GM21423 (cell line): Measurements from ENCODE around the gene ITGBL1.

Experiments
- ATAC-seq: cut with Tn5 transposase; IDR thresholded peaks from one replicate; pipeline ENCODE4 v1.9.1; 2021; ENCODE audit warnings: mild to moderate bottlenecking, moderate library complexity; ENCODE audit not compliant: unreplicated experiment

The ITGBL1 gene

DNA sequence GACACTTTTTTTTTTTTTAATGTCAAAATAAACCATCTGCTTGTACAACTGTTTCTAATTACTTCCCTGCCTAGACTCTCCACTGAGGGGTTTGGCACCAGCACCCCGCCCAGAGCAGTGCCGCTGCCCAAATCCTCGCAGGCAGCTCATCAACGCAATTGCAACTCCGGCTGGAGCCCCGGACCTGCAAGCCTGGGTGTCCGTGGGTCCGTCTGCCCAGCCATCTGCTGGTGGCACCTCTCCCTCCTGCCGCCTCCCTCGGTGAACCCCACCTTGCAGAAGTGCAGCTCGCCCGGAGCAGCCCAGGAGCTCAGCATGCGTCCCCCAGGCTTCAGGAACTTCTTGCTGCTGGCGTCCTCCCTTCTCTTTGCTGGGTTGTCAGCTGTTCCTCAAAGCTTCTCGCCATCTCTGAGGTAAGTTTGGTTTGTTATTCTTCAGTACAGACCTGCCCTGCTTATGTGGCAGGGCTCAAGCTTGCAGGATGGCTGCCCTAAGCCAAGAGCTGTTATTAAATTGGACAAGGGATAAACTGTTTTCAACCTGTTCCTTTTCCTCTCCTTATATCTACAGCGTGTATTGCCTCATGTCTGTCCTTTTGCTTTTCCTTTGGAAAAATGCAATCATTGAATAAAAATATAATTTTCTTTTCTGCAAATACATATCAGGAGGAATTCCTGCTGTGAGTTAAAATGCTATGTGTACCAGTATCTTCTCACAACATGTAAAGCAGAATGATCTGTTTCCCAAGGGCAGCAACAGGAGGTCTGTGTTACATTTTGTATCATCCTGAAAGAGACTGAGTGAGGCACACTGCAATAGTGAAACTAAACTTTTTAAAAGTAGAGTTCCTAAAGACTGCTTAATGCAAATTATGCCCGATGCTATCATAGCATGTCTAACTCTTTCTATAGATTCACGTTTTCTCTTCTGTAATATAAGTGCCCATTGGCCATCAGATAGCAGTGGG, at the start of gene ITGBL1:
Gene ITGBL1, plus strand, starts transcription at position 157 of the 967 bp plus-strand sequence. Its CDS starts 159 bp downstream, at position 316.
- peak; percentile 69 for ATAC-seq

DNA sequence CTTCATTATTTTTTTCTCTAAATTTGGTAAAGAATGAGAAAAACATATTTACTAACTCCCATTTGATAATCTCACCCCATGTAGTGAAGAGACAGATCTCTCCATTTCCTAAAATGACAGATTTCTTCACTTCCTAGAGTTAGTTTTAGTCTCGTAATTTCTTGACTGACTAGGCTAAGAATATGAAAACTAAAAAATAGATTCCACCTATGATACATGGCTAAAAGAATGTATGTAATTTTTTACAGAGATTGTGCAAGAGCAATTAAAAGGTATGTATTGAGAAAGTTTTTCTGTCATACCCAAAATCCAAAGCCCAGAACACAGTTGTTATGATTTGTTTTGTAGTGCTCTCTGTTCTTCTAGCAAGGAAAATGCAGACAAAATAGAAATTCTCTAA, 45.7 kb upstream of the ITGBL1 start:
- no peak for ATAC-seq

GRCh38 chr13:101408154-101408553, 44.3 kb upstream of the ITGBL1 start:
- ATAC-seq, result no peak

DNA sequence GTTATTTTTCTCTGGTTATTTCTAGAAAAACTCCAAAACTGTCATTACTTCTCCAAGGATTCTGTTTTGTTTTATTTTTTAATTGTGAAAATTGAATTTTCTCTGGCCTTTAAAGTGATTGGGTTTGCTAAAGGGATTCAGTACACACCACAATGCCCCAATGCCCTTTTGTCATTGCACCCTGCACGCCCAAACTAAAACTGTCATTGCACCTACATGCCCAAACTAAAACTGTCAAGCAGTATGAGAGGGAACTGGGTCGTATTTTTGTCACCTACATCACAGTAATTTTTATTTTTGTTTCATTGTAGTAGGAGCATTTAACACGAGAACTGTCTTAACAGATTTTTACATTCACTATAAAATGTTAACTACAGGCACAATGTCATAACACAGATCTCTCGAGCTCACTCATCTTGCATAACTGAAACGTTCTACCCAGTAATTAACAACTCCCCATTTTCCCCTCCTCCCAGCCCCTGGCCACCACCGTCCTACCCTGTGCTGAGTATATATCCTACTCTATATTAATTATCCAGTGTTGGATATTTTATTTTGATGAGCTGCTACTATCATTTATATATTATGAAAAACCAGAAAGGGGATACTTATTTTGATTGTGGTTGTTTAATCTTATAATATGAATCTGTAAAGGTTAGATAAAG, 43.4 kb upstream of the ITGBL1 start:
- no peak for ATAC-seq

DNA sequence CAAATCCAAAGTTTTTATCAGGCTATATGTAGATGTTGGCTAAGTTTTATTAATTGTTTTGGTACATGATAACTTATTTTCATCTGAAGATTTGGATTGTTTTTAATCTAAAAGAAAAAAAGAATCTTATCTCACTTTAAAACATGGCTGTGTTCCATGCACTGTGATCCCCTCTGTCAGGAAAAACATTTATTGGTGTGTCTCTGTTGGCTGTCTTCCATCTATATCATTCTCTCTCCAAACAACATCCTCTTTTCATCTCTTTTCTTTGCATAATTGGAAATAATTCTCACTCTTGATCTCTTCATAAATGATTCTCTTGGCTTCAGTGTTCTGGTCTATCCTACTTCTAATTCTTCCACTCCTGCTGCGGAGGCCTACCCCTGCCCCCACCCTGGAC, 40.4 kb upstream of the ITGBL1 start:
- ATAC-seq, result no peak

- ATAC-seq, result no peak
Observed at GRCh38 chr13:101415358-101416174, 36.9 kb upstream of the ITGBL1 start.

DNA sequence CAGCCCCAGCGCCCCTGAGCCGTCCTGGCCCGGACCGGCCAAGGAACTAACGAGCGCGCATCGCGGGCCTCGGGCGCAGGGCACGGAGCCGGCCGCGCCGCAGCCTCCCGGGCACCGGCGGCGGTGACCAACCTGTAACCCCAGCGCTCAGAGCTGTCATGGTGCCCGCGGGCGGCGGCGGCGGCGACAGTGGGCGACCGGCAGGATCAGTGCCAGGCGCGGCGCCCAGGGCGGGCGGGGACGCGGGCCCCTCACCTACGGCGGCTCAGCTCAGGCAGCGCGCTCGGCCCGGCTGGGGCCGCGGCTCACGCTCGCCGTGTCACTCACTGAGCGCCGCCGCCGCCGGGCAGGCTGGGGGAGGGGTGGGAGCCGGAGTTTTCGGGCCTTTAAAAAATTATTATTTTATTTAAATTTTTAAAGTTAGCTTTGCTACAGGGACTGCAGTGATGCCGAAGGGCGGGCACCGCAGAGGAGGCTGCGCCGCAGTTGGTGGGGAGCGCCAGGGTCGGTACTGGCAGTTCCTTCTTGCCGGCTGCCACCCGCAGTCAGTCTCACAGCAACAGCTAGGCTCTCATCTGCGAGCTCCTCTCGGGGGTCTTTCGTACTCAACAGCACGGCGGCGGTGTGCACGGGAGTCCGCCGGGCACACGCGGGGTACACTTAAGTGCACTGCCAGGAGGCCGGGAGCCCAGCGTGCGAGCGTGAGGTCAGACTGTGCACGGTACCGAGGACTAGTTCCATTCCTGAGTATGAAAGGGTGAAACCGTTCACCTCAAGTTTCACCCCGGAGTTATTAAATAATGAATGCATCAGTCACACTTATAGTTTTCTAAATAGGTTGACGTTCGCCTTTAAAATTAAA, 36.1 kb upstream of the ITGBL1 start, which contains the start of gene NALCN:
Gene NALCN, minus strand, starts transcription at position 328 of the 862 bp plus-strand sequence. CDS start 17,382 bp downstream, outside the sequence.
- ATAC-seq, result no peak

DNA sequence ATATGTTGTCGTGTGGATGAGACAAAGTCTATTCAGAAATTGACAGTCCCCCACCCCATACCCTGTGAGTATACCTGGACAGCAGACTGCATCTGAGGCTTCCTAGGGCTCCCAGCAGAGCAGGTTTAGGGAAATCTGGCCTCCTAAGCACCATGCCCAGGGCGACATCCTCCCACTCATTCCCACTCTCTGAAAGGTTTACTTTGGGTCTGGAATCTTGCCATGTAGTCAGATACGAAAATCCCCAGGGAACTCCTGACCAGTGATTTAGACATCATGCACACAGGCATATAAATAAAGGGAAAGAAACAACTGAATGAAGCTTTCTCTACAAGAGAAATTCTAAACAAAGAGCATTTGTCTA, 35.5 kb upstream of the ITGBL1 start:
- no peak for ATAC-seq

DNA sequence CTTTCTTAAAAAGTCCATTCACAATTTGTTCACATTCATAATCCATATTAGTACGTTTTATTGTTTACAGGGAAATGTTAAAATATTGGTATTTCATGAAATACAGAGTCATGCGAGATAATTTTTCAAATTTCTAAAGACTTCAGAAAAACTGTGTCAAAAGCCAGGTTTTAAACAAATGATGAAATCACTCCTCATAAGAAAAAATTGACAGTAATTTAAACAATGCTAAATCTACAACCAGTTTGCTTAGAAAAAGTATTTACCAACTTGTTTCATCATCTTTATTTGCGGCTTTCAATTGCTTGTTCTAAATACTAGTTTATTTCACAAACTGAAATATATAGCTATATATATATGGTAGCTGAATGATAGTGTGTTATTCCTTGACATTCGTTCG, 35.0 kb upstream of the ITGBL1 start:
- ATAC-seq, result no peak

- ATAC-seq, result no peak
Observed at GRCh38 chr13:101423872-101424271, 28.6 kb upstream of the ITGBL1 start.

- ATAC-seq, result no peak
Observed at GRCh38 chr13:101424381-101425155, 27.9 kb upstream of the ITGBL1 start.

DNA sequence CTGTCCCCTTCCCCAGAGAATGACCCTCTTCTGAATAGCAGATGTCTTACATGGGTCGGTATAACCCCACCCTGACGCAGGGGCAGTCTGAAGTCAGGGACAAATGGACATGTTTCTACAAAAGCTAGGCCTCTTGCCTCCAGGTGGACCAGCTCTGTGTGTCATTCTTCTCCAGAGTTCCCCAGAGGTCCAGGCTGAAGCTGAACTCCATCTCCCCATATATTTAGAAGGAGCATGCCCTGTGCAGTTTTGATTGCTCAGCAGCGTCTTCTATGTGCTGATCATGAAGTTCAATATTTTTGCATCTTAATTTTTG, 27.4 kb upstream of the ITGBL1 start:
- no peak for ATAC-seq

DNA sequence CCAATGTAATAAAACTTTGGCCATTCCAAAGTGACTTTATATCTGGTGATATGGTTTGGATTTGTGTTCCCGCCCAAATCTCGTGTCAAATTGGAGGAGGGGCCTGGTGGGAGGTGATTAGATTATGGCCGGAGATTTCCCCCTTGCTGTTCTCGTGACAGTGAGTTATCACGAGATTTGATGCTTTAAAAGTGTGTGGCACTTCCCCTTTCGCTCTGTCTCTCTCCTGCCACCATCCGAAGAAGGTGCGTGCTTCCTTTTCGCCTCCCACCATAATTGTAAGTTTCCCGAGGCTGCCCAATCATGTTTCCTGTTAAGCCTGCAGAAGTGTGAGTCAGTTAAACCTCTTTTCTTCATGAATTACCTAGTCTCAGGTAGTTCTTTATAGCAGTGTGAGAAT, 26.9 kb upstream of the ITGBL1 start:
- ATAC-seq, result no peak

DNA sequence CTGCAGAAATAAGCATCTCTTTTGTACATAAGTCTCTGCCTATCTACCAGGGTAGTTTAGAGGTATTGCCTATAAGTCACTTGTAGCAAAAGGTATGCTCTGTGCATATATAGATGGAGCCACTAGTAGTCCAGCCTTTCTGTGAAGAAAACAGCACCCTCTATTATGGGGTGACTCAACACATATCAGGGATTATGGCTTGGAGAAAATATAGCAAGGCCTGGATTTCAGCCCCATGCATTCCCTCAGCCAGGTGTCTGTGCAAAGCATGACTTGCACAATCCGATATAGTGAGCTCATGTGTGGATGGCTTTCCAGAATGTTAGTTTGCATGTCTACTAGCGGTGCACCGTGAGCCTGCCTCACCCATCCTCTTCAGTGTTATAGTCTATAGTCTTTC, 22.7 kb upstream of the ITGBL1 start:
- no peak for ATAC-seq

- no peak for ATAC-seq
Observed at GRCh38 chr13:101433895-101434294, 18.6 kb upstream of the ITGBL1 start.

DNA sequence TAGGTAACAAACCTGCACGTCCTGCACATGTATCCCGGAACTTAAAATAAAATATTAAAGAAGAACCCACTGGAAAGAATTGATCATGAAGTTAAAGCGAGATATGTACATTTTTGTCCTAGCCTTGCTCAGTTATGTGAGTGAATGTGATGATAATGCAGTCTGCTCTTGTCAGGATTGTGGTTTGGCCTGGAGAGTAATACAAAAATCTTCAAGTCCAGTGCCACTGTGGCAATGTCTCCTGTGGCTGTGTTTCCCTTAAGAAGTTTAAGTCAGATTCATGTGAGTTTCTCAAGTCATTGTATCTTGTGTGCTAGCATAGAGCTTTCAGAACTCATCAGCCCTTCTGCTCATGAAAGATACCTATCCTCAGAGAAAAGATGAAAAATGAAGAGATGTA, 18.0 kb upstream of the ITGBL1 start:
- ATAC-seq, result no peak

DNA sequence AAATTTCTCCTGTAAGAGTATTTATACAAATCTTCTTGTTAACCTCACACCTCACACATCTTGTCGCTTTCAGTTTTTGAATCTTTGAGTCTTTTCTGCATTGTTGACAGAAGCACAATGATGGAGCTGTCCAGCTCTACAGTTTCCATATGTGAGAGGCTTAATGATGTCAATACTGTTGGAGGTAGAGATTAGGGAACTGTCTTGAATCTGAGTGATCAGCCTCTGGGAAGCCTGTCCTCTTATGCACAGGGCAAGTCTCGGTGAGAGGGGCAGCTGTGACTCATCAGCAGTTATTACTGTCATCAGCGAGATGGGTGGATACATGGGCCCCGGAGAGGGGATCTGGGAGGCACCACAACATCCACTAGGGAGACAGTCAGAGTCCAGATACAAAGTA, 4.6 kb upstream of the ITGBL1 start:
- no peak for ATAC-seq

GRCh38 chr13:101449790-101450748, 2.4 kb upstream of the ITGBL1 start:
- no peak for ATAC-seq

GRCh38 chr13:101450749-101451130, 1.7 kb upstream of the ITGBL1 start:
- ATAC-seq, result no peak
